AG04450 (cell line): Measurements from ENCODE around the gene BRCA2. TPM values are rescaled to one million over a fixed set of nuclear protein-coding genes. Genes with fewer than 3 reads are reported as not detected.

Experiments used
- CTCF ChIA-PET: fragments of 300-600, 350-600 bp; formaldehyde crosslinking; extraction: SDS; loops from one replicate; lab custom pipeline; 2022; ENCODE audit warnings: antibody characterized with exemption, inconsistent platforms; lab: Charles Lee
- POLR2A ChIA-PET: fragments of 350-600 bp; formaldehyde crosslinking; extraction: SDS; loops from one replicate; lab custom pipeline; 2021; ENCODE audit warnings: antibody characterized with exemption, inconsistent platforms; lab: Yijun Ruan, JAX
- DNase-seq: peaks from one replicate; pipeline ENCODE4 v3.0.0-alpha.2; 2011; ENCODE audit warnings: low read depth, low spot score
- H3K27ac ChIP-seq: one replicate; pipeline ENCODE4 v1.5.1; 2012; ENCODE audit warnings: low read depth, low read length, control low read depth
- H3K27me3 ChIP-seq: one replicate; pipeline ENCODE4 v1.6.0; 2012; ENCODE audit warnings: low read length; ENCODE audit not compliant: control insufficient read depth, insufficient read depth
- H3K4me3 ChIP-seq: 2 replicates; pipeline ENCODE4 v1.5.1; 2011; ENCODE audit warnings: mild to moderate bottlenecking, low read depth, low read length, control low read depth
- H3K9me3 ChIP-seq: 2 replicates; pipeline ENCODE4 v1.5.1; 2012; ENCODE audit warnings: low read length; ENCODE audit not compliant: control insufficient read depth, insufficient read depth
- CTCF ChIP-seq: IDR thresholded peaks from 2 replicates; pipeline ENCODE4 v1.5.1; 2011; ENCODE audit warnings: low read depth, low read length, control low read depth, inconsistent platforms
- polyA plus RNA-seq: library from polyadenylated mRNA; depleted of rRNA; stranded (reverse); fragments of >200 nt; gene quantifications from 2 replicates; pipeline ENCODE4 v1.2.3, GENCODE V29; 2011

BRCA2 gene
- polyA plus RNA-seq, 1 experiment: 0.92 TPM

DNA sequence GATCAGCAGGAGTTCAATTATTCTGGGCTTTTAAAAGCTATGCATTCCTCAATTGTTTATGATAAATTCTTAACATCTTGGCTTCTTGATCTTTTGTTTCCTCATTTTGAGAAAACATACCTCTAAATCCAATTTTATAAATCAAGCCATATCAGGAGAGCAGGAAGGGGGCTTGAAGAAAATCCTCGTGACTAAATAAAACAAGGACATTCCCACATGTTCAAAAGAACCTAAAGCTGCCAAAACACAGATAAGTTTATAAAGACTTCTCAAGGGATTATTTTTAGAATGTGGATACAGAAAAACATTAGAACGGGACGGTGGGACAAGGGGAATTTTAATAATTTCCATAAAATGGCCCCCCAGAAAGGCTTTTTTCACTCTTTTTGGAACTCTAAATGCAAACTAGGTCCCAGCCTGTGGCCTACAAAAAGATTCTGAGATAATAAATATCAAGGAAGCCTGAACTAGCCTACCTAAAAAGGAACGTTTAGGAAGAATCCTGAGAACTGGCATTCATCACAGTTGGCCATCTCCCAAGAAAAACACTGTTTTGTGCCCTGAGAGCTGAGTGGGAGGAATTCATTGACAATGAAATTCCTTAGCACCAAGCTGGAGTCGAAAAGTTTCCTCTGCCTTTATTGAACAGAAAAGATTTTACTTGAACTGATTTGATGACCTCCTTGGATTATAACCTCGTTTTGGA lies 30.2 kb upstream of the BRCA2 start:
- Histone ChIP-seq H3K4me3 (no peak overlapping the region), H3K27ac (no peak overlapping the region), H3K27me3 (no peaks in the 10 kb centered on the region), H3K9me3 (no peaks in the 10 kb centered on the region)
- POLR2A ChIA-PET: no interaction called here
- TF ChIP-seq CTCF: no peak
- CTCF ChIA-PET: interaction anchor here (1.5 kb wide), 1 partner anchor 375 kb away, joined by 7 read pairs; no protein-coding TSS in a partner anchor
- no peak for DNase-seq

DNA sequence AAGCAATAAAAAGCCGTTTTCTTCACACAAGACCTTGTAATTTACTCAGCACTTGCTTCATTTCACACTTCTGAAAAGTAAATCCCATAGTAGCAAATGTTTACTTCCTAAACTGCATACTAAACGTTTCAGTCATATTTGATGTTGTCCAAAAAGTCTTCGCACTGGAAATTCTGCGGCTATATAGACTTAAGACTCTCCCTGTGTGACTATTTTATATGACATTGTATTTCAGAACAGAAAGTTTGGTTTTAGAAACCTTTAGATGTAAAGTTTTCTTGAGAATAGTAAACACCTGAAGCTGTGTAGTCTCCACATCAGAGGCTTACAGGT lies 29.7 kb upstream of the BRCA2 start:
- no peak overlapping the region for H3K27ac ChIP-seq
- no peaks in the 10 kb centered on the region for H3K27me3 ChIP-seq
- POLR2A ChIA-PET: no interaction called here
- no peak for DNase-seq
- no peak for TF ChIP-seq CTCF
- CTCF ChIA-PET: no interaction called here
- H3K4me3 ChIP-seq: no peak overlapping the region
- H3K9me3 ChIP-seq: no peaks in the 10 kb centered on the region

- Histone ChIP-seq H3K27ac (no peak overlapping the region), H3K9me3 (no peaks in the 10 kb centered on the region), H3K4me3 (no peak overlapping the region), H3K27me3 (peaks cover 6% of the 10 kb centered on the region)
- DNase-seq: no peak
- ChIA-PET POLR2A (no interaction called here), CTCF (no interaction called here)
- TF ChIP-seq CTCF: no peak
Measured at GRCh38 chr13:32297206-32297605, 18.1 kb upstream of the BRCA2 start.

DNA sequence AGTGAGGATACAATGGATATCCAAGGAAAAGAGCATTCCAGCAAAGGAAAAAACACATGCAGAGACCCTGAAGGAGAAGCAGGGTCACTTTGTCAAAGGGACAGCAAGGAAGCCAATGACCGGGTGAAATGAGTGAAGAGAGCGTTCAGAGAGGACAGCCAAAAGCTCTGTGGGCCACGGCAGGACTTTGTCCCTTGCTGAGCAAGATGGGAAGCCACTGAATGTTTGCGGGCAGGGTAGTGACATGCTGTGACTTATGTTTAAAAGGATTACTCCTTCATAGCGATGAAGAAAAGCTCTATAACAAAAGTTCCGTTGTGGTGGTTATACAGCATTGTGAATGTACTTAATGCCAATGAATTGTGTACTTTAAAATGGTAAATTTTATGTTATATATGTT lies 16.6 kb upstream of the BRCA2 start:
- POLR2A ChIA-PET: no interaction called here
- Histone ChIP-seq H3K4me3 (no peak overlapping the region), H3K27me3 (peaks cover 6% of the 10 kb centered on the region), H3K9me3 (no peaks in the 10 kb centered on the region), H3K27ac (no peak overlapping the region)
- no peak for TF ChIP-seq CTCF
- DNase-seq: no peak
- CTCF ChIA-PET: no interaction called here

- Histone ChIP-seq H3K4me3 (no peak overlapping the region), H3K27me3 (peaks cover 6% of the 10 kb centered on the region), H3K27ac (no peak overlapping the region), H3K9me3 (no peaks in the 10 kb centered on the region)
- DNase-seq: no peak
- POLR2A ChIA-PET: no interaction called here
- TF ChIP-seq CTCF: no peak
- CTCF ChIA-PET: no interaction called here
Measured at GRCh38 chr13:32299893-32300292, 15.4 kb upstream of the BRCA2 start.
